ENCODE measurements around the gene ZNF678. TPM values are rescaled to one million over a fixed set of nuclear protein-coding genes. Genes with fewer than 3 reads are reported as not detected.
A peak's percentile ranks its signal among the peaks of the same experiment; 100 is the strongest.

Gene ZNF678
- total RNA-seq, 2 donors from 2014 or later, result 11.2 to 22.4 TPM

DNA sequence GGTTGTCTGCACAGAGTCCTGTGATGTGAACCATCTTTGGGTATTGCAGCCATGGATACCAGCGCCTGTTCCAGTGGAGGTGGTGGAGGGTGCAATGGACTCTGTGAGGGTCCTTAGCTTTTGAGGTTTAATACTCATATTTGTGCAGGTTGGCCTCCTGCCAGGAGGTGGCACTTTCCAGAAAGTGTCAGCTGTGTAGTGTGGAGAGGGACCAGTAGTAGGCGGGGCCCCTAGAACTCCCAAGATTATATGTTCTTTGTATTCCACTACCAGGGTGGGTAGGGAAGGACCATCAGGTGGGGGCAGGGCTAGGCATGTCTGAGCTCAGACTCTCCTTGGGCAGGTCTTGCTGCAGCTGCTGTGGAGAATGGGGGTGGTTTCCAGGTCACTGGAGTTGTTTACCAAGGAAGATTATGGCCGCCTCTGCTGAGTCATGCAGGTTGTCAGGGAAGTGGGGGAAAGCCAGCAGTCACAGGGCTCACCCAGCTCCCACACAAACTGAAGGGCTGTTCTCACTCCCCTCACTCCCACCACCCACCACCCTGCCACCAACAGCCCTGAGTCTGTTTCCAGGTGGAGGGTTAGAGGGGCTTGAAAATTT is 31.2 kb upstream of the ZNF678 start:
- peaks cover 0 to 65% (median 0%) of the 10 kb centered on the region in 3 donors for H3K9me3 ChIP-seq
- intact Hi-C loops (cut with DNase I), result no loop called here

DNA sequence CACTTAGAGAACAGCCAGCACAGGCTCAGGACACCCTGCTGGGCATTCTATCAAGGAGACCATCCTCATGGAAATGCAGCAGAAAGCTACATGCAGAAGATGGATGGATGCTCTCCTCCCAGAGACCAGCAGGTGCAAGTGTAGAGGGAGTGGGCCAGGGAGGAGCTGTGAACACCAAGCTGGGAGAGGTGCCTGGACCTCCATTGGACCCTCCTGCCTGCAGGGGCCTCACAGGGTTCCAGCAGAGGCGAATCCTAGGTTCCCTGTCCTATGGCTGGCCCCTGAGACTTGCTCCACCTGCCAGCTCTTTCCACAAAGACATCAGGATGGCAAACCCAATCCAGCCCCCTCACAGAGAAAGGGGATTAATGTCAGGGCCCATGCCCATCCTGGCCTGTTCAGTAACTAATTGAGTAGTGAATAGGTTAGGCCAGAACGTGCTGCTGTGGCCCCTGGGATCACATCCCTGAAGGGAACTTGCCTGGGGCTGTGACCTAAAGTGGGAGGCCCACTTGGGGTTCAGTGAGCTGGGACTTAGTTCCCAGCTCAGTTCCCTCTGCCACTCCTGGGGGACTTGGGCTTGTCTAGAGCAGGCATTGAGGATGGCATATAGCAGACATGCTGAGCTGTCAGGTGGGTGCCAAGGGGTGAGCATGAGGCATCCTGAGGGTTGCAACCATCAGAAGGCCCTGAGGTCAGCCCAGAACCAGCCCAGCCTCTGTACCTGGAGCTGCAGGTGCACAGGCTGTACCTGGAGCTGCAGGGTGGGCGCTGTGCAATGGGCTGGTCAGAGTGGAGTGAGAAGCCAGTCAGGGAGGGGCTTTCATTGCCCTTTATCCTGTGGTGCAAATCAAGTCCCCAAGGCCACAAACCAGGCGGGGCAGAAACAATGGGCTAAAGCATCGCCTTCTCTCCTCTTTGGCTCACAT is 22.9 kb upstream of the ZNF678 start:
- no peak for DNase-seq
- peaks cover 25% of the 10 kb centered on the region for H3K4me1 ChIP-seq
- no peak overlapping the region for H3K27ac ChIP-seq
- intact Hi-C loops (cut with DNase I), result no loop called here
- H3K27me3 ChIP-seq, result no peaks in the 10 kb centered on the region
- TF ChIP-seq, protein P1, sequence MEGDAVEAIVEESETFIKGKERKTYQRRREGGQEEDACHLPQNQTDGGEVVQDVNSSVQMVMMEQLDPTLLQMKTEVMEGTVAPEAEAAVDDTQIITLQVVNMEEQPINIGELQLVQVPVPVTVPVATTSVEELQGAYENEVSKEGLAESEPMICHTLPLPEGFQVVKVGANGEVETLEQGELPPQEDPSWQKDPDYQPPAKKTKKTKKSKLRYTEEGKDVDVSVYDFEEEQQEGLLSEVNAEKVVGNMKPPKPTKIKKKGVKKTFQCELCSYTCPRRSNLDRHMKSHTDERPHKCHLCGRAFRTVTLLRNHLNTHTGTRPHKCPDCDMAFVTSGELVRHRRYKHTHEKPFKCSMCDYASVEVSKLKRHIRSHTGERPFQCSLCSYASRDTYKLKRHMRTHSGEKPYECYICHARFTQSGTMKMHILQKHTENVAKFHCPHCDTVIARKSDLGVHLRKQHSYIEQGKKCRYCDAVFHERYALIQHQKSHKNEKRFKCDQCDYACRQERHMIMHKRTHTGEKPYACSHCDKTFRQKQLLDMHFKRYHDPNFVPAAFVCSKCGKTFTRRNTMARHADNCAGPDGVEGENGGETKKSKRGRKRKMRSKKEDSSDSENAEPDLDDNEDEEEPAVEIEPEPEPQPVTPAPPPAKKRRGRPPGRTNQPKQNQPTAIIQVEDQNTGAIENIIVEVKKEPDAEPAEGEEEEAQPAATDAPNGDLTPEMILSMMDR (IDR thresholded peaks at IDR 0.05), result no peak
- no peak for TF ChIP-seq POLR2A (IDR thresholded peaks at IDR 0.05)
- no peak overlapping the region for H3K4me3 ChIP-seq
- 93 to 100% methylated on average over 3 to 5 of the region's 5 CpGs for WGBS, 2 donors
- no peaks in the 10 kb centered on the region for H3K36me3 ChIP-seq (replicated peaks in 1 of 2; ENCODE audit: insufficient read depth in 1 of 2, low read depth in 2 of 2)
- ATAC-seq, result no peak
- peaks cover 0 to 11% (median 0%) of the 10 kb centered on the region in 3 donors for H3K9me3 ChIP-seq

More for the DNA sequence above, 31.2 kb upstream of the ZNF678 start:
- no peak overlapping the region for H3K27ac ChIP-seq
- H3K36me3 ChIP-seq (replicated peaks in 1 of 2; ENCODE audit: insufficient read depth in 1 of 2, low read depth in 2 of 2), result no peaks in the 10 kb centered on the region
- no peak overlapping the region for H3K4me3 ChIP-seq
- ATAC-seq (no peak), DNase-seq (no peak)
- WGBS, 2 donors, result 92 to 100% methylated on average over 3 of the region's 3 CpGs
- H3K4me1 ChIP-seq, result no peaks in the 10 kb centered on the region
- TF ChIP-seq POLR2A (IDR thresholded peaks at IDR 0.05), result no peak
- TF ChIP-seq, protein P1 (IDR thresholded peaks at IDR 0.05), result no peak
- H3K27me3 ChIP-seq, result no peaks in the 10 kb centered on the region

DNA sequence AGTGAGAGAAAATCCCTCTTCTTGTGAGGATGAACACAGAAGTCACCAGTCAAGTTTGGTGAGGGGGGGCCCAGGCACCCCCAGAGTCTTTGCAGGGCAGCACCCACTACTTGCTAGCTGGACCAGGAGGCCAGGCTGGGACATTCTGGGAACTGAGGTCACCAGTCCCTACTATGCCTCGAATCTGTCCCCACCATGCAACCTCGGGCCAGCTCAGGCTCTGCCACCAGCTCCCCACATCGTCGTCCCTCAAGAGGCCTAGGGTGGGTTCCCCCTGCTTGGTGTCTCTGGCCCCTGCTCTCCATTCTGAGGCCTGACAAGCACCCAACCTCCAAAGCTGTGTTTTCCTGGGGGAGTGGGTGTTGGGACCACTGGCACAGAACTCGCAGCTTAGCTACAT is 22.2 kb upstream of the ZNF678 start:
- TF ChIP-seq POLR2A (IDR thresholded peaks at IDR 0.05), result no peak
- TF ChIP-seq, protein P1 (IDR thresholded peaks at IDR 0.05), result no peak
- intact Hi-C loops (cut with DNase I), result no loop called here
- H3K36me3 ChIP-seq (replicated peaks in 1 of 2; ENCODE audit: insufficient read depth in 1 of 2, low read depth in 2 of 2), result no peaks in the 10 kb centered on the region
- no peak for ATAC-seq
- H3K4me3 ChIP-seq, result no peak overlapping the region
- H3K27me3 ChIP-seq, result no peaks in the 10 kb centered on the region
- WGBS, 2 donors, result 95 to 100% methylated on average over 1 to 5 of the region's 5 CpGs
- H3K27ac ChIP-seq, result no peak overlapping the region
- peak in 1 of 4 donors; percentile 5 for DNase-seq
- H3K9me3 ChIP-seq, result peaks cover 0 to 11% (median 0%) of the 10 kb centered on the region in 3 donors
- H3K4me1 ChIP-seq, result peaks cover 25% of the 10 kb centered on the region

DNA sequence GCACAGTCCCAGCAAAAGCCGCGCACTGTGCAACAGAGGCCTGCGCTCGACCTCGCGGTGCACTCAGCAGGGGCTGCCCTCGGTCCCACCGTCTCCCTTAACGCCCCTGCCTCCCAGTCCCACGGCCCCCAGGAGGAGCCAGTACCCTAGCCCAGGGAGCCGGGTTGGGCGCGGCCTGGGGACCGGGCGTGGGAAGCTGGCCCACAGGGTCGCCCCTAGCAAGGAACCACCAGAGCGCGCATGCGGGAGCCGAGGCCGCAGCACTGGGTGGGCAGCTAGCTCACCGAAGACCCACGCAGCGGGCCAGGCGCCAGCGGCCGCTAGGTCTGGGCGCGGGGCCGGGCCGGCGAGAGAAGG is 21.6 kb upstream of the ZNF678 start:
- no peak for ATAC-seq
- H3K27ac ChIP-seq, result peak overlapping the region; percentile 72 to 81 (median 74)
- DNase-seq, result no peak
- 15 to 35% methylated on average over 8 to 32 of the region's 32 CpGs for WGBS, 2 donors
- no peaks in the 10 kb centered on the region for H3K36me3 ChIP-seq (replicated peaks in 1 of 2; ENCODE audit: insufficient read depth in 1 of 2, low read depth in 2 of 2)
- TF ChIP-seq, protein P1 (IDR thresholded peaks at IDR 0.05), result no peak
- TF ChIP-seq POLR2A (IDR thresholded peaks at IDR 0.05), result no peak
- H3K9me3 ChIP-seq, result peaks cover 0 to 7% (median 0%) of the 10 kb centered on the region in 3 donors
- peak overlapping the region; percentile 47 to 64 for H3K4me3 ChIP-seq
- intact Hi-C loops (cut with DNase I), result no loop called here
- H3K27me3 ChIP-seq, result no peaks in the 10 kb centered on the region
- peaks cover 25% of the 10 kb centered on the region for H3K4me1 ChIP-seq

Measured in body of pancreas (tissue), 4 donors.